Endothelial cell (in vitro differentiated cells): ENCODE measurements around the gene PRSS12. TPM values are rescaled to one million over a fixed set of nuclear protein-coding genes. Genes with fewer than 3 reads are reported as not detected.

Experiments
- DNase-seq: peaks from one replicate; pipeline ENCODE4 v3.0.0; 2021; ENCODE audit warnings: low spot score
- H3K27ac Mint-ChIP-seq: one replicate; pipeline ENCODE4 v1.8.0; 2021; ENCODE audit warnings: mixed read lengths, inconsistent platforms; ENCODE audit not compliant: unreplicated experiment
- H3K27me3 Mint-ChIP-seq: one replicate; pipeline ENCODE4 v1.8.0; 2021; ENCODE audit warnings: mild to moderate bottlenecking, moderate library complexity, mixed read lengths, inconsistent platforms; ENCODE audit not compliant: unreplicated experiment
- H3K36me3 Mint-ChIP-seq: one replicate; pipeline ENCODE4 v1.8.0; 2021; ENCODE audit warnings: mild to moderate bottlenecking, low read depth, mixed read lengths, inconsistent platforms; ENCODE audit not compliant: unreplicated experiment
- H3K4me1 Mint-ChIP-seq: one replicate; pipeline ENCODE4 v1.8.0; 2021; ENCODE audit warnings: mild to moderate bottlenecking, mixed read lengths, inconsistent platforms; ENCODE audit not compliant: unreplicated experiment
- H3K4me3 Mint-ChIP-seq: one replicate; pipeline ENCODE4 v1.8.0; 2021; ENCODE audit warnings: mild to moderate bottlenecking, mixed read lengths, inconsistent platforms; ENCODE audit not compliant: unreplicated experiment
- H3K9me3 Mint-ChIP-seq: one replicate; pipeline ENCODE4 v1.8.0; 2021; ENCODE audit warnings: mixed read lengths, inconsistent platforms; ENCODE audit not compliant: unreplicated experiment
- CTCF ChIP-seq: fragments of 200-600 bp; sonication (generic); IDR thresholded peaks from one replicate; pipeline ENCODE4 v1.5.0; 2021; ENCODE audit warnings: antibody characterized with exemption; ENCODE audit not compliant: unreplicated experiment
- total RNA-seq: library from RNA; stranded (reverse); fragmentation: NEBNext Ultra II Directional; extraction: Animal tissue kit (Norgen Biotek cat#: 25700); gene quantifications from one replicate; pipeline ENCODE4 v1.2.1, GENCODE V29; 2021; ENCODE audit not compliant: unreplicated experiment

PRSS12 gene
- total RNA-seq, 1 donor from 2014 or later, result 0.77 TPM

- H3K27ac Mint-ChIP-seq, result no peak overlapping the region
Measured at GRCh38 chr4:118329849-118330248, 23.0 kb downstream of the PRSS12 start.

GRCh38 chr4:118327554-118328241 lies 25.1 kb downstream of the PRSS12 start:
- H3K27me3 Mint-ChIP-seq, result no peaks in the 10 kb centered on the region
- H3K4me3 Mint-ChIP-seq, result no peak overlapping the region
- no peak for DNase-seq
- H3K9me3 Mint-ChIP-seq, result no peaks in the 10 kb centered on the region
- TF ChIP-seq CTCF, result no peak
- H3K4me1 Mint-ChIP-seq, result no peaks in the 10 kb centered on the region
- H3K27ac Mint-ChIP-seq, result no peak overlapping the region
- H3K36me3 Mint-ChIP-seq, result no peaks in the 10 kb centered on the region

More at GRCh38 chr4:118329849-118330248, 23.0 kb downstream of the PRSS12 start:
- Mint-ChIP-seq H3K4me1 (no peaks in the 10 kb centered on the region), H3K36me3 (no peaks in the 10 kb centered on the region), H3K27me3 (no peaks in the 10 kb centered on the region), H3K9me3 (no peaks in the 10 kb centered on the region), H3K4me3 (no peak overlapping the region)
- TF ChIP-seq CTCF, result no peak
- DNase-seq, result no peak

- Mint-ChIP-seq H3K4me1 (no peaks in the 10 kb centered on the region), H3K27ac (no peak overlapping the region), H3K36me3 (no peaks in the 10 kb centered on the region), H3K4me3 (no peak overlapping the region), H3K27me3 (no peaks in the 10 kb centered on the region), H3K9me3 (no peaks in the 10 kb centered on the region)
- no peak for TF ChIP-seq CTCF
- DNase-seq, result no peak
Measured at GRCh38 chr4:118326585-118326984, 26.2 kb downstream of the PRSS12 start.

- no peak for TF ChIP-seq CTCF
- no peak overlapping the region for H3K27ac Mint-ChIP-seq
- no peak for DNase-seq
- H3K4me3 Mint-ChIP-seq, result no peak overlapping the region
- H3K9me3 Mint-ChIP-seq, result no peaks in the 10 kb centered on the region
- no peaks in the 10 kb centered on the region for H3K27me3 Mint-ChIP-seq
- no peaks in the 10 kb centered on the region for H3K36me3 Mint-ChIP-seq
- no peaks in the 10 kb centered on the region for H3K4me1 Mint-ChIP-seq
Measured at GRCh38 chr4:118325431-118325830, 27.4 kb downstream of the PRSS12 start.

- Mint-ChIP-seq H3K36me3 (no peaks in the 10 kb centered on the region), H3K4me1 (no peaks in the 10 kb centered on the region), H3K9me3 (no peaks in the 10 kb centered on the region), H3K27ac (no peak overlapping the region), H3K27me3 (no peaks in the 10 kb centered on the region), H3K4me3 (no peak overlapping the region)
- no peak for DNase-seq
- TF ChIP-seq CTCF, result no peak
Measured at GRCh38 chr4:118322831-118323502, 29.8 kb downstream of the PRSS12 start.
